OCI-LY3 (cell line): ENCODE data around the gene TRAPPC1.

Experiments used
- H2AFZ ChIP-seq: fragments of 200-600, 300-600 bp; shearing (Covaris generic); 2 replicates; pipeline ENCODE4 v1.6.0; 2014; ENCODE audit warnings: antibody characterized with exemption, low read depth, low read length
- H3K27ac ChIP-seq: fragments of 200-600, 300-600 bp; sonication (generic); 2 replicates; pipeline ENCODE4 v1.5.1; 2014; ENCODE audit warnings: mild to moderate bottlenecking, low read length, moderate library complexity, mixed read lengths
- H3K27me3 ChIP-seq: fragments of 200-600, 300-600 bp; sonication (generic); 2 replicates; pipeline ENCODE4 v1.6.1; 2014; ENCODE audit warnings: low read depth, low read length, mixed read lengths
- H3K36me3 ChIP-seq: fragments of 200-600, 300-600 bp; sonication (generic); replicated peaks from 2 replicates; pipeline ENCODE3; 2014; ENCODE audit warnings: low read depth, low read length, mixed read lengths
- H3K4me1 ChIP-seq: fragments of 300-600, 200-600 bp; sonication (generic); 2 replicates; pipeline ENCODE4 v1.6.1; 2014; ENCODE audit warnings: low read length, mixed read lengths
- H3K4me2 ChIP-seq: fragments of 200-600, 300-600 bp; sonication (generic); 2 replicates; pipeline ENCODE4 v1.6.1; 2014; ENCODE audit warnings: low read length, mixed read lengths
- H3K4me3 ChIP-seq: fragments of 300-600, 200-600 bp; sonication (generic); 2 replicates; pipeline ENCODE4 v1.5.1; 2014; ENCODE audit warnings: antibody characterized with exemption, mild to moderate bottlenecking, low read length, moderate library complexity
- H3K79me2 ChIP-seq: fragments of 300-600, 200-600 bp; shearing (Covaris generic); 2 replicates; pipeline ENCODE4 v1.6.1; 2014; ENCODE audit warnings: mild to moderate bottlenecking, low read length, mixed read lengths
- H3K9ac ChIP-seq: fragments of 300-600, 200-600 bp; shearing (Covaris generic); 2 replicates; pipeline ENCODE4 v1.6.0; 2014; ENCODE audit warnings: mild to moderate bottlenecking, low read length, moderate library complexity
- H3K9me3 ChIP-seq: fragments of 200-600, 300-600 bp; shearing (Covaris generic); 2 replicates; pipeline ENCODE4 v1.6.1; 2014; ENCODE audit warnings: low read length, mixed read lengths; ENCODE audit not compliant: insufficient read depth
- H4K20me1 ChIP-seq: fragments of 200-600, 300-600 bp; sonication (generic); 2 replicates; pipeline ENCODE4 v1.6.1; 2016; ENCODE audit warnings: low read length, mixed read lengths; ENCODE audit not compliant: insufficient read depth
- CTCF ChIP-seq: fragments of 200-600, 300-600 bp; sonication (generic); IDR thresholded peaks from 2 replicates; pipeline ENCODE4 v1.5.1; 2014; ENCODE audit warnings: antibody characterized with exemption, low read length, low read depth
- EZH2phosphoT487 ChIP-seq: fragments of 200-600 bp; shearing (Covaris generic); IDR thresholded peaks from 2 replicates; pipeline ENCODE4 v1.6.1; 2018; ENCODE audit warnings: antibody characterized with exemption, mixed run types, low read depth

The TRAPPC1 gene

GRCh38 chr17:7931709-7932482 is at the start of gene TRAPPC1, which contains the start of gene CNTROB:
TSS of gene TRAPPC1 (minus strand) at chr17:7931946. CDS start at chr17:7931829, 117 bp downstream.
TSS of gene CNTROB (plus strand) at chr17:7932206. CDS start at chr17:7933080, 874 bp downstream.
- Histone ChIP-seq H3K4me1 (peaks cover 15% of the 10 kb centered on the region), H3K9me3 (no peaks in the 10 kb centered on the region), H3K36me3 (peaks cover 5% of the 10 kb centered on the region), H3K27ac (peak within 1 kb of the TSS; percentile 64), H3K27me3 (no peaks in the 10 kb centered on the region), H3K79me2 (peaks cover 21% of the 10 kb centered on the region), H3K4me2 (peak within 1 kb of the TSS; percentile 97), H4K20me1 (no peaks in the 10 kb centered on the region), H2AFZ (peak within 1 kb of the TSS; percentile 84; the same call in 1 of the 2 replicates), H3K9ac (peak within 1 kb of the TSS; percentile 93), H3K4me3 (peak within 1 kb of the TSS; percentile 94)
- TF ChIP-seq EZH2phosphoT487 (no peak), CTCF (no peak)

DNA sequence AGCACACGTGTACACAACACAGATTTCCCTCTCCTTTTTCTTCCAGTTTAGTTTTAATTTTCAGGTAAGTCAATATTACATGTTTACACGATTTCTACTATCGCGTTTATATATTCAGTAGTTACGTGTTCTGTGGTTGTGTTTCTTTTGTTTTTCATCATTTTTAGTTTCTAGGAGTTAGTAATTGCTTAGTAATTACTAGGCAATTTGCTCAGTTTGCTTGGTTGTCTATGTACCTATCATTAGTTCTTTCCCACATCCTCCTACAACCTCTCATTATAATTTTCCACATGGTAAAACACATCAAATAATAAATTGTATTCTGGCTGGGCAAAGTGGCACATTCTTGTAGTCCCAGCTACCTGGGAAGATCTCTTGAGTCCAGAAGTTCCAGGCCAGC is 46.1 kb upstream of the TRAPPC1 start:
- Histone ChIP-seq H3K79me2 (no peaks in the 10 kb centered on the region), H4K20me1 (no peaks in the 10 kb centered on the region), H3K4me2 (no peak overlapping the region), H3K9me3 (no peaks in the 10 kb centered on the region), H3K36me3 (no peaks in the 10 kb centered on the region), H3K4me1 (no peaks in the 10 kb centered on the region), H3K9ac (no peak overlapping the region), H3K27me3 (no peaks in the 10 kb centered on the region), H3K4me3 (no peak overlapping the region), H3K27ac (no peak overlapping the region), H2AFZ (no peak overlapping the region)
- TF ChIP-seq CTCF = no peak
- no peak for TF ChIP-seq EZH2phosphoT487

DNA sequence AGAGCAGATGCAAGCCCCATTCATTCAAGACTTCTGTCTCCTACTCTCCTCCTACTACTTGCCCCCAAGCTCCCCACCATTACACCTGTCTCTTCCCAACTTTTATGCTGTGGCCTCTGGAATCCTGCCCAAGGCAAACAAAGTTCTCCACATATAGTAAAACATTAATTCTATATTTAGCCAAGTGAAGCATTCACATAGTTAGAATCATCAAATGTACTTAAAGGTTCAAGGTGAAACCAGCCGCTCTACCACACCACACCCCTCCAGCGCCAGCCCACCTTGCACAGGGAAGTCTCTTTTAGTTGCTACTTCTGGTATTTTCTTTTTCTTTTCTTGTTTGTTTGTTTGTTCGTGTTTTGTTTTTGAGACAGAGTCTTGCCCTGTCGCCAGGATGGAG is 45.3 kb upstream of the TRAPPC1 start:
- Histone ChIP-seq H3K36me3 (no peaks in the 10 kb centered on the region), H4K20me1 (no peaks in the 10 kb centered on the region), H3K27ac (no peak overlapping the region), H3K4me3 (no peak overlapping the region), H3K4me2 (no peak overlapping the region), H3K4me1 (no peaks in the 10 kb centered on the region), H3K79me2 (no peaks in the 10 kb centered on the region), H3K27me3 (no peaks in the 10 kb centered on the region; the same call in 1 of the 2 replicates), H2AFZ (no peak overlapping the region), H3K9me3 (no peaks in the 10 kb centered on the region), H3K9ac (no peak overlapping the region)
- TF ChIP-seq CTCF = no peak
- no peak for TF ChIP-seq EZH2phosphoT487

- H3K9ac ChIP-seq = no peak overlapping the region
- H3K4me3 ChIP-seq = no peak overlapping the region
- H3K36me3 ChIP-seq = no peaks in the 10 kb centered on the region
- TF ChIP-seq CTCF = no peak
- H3K4me2 ChIP-seq = no peak overlapping the region
- no peaks in the 10 kb centered on the region for H3K4me1 ChIP-seq
- H3K9me3 ChIP-seq = no peaks in the 10 kb centered on the region
- H4K20me1 ChIP-seq = no peaks in the 10 kb centered on the region
- H3K27ac ChIP-seq = no peak overlapping the region
- no peaks in the 10 kb centered on the region for H3K79me2 ChIP-seq
- H3K27me3 ChIP-seq = no peaks in the 10 kb centered on the region; the same call in 1 of the 2 replicates
- no peak overlapping the region for H2AFZ ChIP-seq
Observed at GRCh38 chr17:7974638-7975131, 42.9 kb upstream of the TRAPPC1 start.
